ENCODE measurements around the gene HOXD4.

- TF ChIP-seq, protein P1, sequence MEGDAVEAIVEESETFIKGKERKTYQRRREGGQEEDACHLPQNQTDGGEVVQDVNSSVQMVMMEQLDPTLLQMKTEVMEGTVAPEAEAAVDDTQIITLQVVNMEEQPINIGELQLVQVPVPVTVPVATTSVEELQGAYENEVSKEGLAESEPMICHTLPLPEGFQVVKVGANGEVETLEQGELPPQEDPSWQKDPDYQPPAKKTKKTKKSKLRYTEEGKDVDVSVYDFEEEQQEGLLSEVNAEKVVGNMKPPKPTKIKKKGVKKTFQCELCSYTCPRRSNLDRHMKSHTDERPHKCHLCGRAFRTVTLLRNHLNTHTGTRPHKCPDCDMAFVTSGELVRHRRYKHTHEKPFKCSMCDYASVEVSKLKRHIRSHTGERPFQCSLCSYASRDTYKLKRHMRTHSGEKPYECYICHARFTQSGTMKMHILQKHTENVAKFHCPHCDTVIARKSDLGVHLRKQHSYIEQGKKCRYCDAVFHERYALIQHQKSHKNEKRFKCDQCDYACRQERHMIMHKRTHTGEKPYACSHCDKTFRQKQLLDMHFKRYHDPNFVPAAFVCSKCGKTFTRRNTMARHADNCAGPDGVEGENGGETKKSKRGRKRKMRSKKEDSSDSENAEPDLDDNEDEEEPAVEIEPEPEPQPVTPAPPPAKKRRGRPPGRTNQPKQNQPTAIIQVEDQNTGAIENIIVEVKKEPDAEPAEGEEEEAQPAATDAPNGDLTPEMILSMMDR (IDR thresholded peaks at IDR 0.05), result no peak
- TF ChIP-seq POLR2A (IDR thresholded peaks at IDR 0.05), result no peak
Observed at GRCh38 chr2:176117162-176117822, 34.1 kb upstream of the HOXD4 start.
